ENCODE results near the gene PCDHGB2. TPM values are rescaled to one million over a fixed set of nuclear protein-coding genes. Genes with fewer than 3 reads are reported as not detected.
"Not testable (repeated sequence)": the region's sequence is repeated elsewhere in the genome, so short reads cannot be mapped to it uniquely, and the experiment has no call there.

PCDHGB2 gene
- total RNA-seq, 2 donors from 2014 or later, result 2.3 to 9.3 TPM

DNA sequence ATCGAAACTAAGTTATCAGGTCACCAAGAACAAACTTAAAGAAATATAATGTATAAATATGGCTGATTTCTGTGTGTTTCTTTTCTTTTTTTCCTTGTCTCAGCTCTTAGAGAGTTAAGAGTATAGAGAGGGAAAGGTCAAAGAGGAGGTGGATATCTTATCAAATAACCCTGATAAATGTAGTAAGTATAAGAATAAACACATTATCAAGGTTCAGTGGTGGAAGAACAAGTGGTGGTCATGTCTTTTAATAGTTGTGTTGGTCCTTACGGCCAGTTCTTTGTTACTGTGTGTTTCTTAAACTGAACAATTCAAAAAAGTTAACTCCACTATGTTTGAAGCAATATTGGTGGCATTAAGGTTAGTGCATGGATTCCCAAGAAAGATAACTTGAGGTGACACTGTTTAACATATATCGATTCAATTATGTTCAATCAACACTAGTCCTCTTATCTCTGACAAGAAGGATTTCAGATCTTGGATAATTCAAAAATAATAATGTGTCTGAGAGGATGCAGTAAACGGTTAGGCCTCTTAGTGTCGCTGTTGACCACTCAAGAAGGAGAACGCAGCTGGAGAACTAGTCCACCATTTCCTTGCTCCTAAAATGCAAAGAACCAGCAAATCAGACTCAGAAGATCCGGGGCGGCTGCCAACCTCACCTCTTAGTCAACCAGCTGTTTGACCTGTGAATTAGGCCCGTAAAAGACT lies 16.4 kb upstream of the PCDHGB2 start, which contains the start of gene PCDHGA3:
PCDHGA3 (plus strand) TSS at position 588 of the 711 bp plus-strand sequence. CDS start 205 bp downstream, outside the sequence.
- no peak for TF ChIP-seq POLR2A (IDR thresholded peaks at IDR 0.05)
- TF ChIP-seq, protein P1, sequence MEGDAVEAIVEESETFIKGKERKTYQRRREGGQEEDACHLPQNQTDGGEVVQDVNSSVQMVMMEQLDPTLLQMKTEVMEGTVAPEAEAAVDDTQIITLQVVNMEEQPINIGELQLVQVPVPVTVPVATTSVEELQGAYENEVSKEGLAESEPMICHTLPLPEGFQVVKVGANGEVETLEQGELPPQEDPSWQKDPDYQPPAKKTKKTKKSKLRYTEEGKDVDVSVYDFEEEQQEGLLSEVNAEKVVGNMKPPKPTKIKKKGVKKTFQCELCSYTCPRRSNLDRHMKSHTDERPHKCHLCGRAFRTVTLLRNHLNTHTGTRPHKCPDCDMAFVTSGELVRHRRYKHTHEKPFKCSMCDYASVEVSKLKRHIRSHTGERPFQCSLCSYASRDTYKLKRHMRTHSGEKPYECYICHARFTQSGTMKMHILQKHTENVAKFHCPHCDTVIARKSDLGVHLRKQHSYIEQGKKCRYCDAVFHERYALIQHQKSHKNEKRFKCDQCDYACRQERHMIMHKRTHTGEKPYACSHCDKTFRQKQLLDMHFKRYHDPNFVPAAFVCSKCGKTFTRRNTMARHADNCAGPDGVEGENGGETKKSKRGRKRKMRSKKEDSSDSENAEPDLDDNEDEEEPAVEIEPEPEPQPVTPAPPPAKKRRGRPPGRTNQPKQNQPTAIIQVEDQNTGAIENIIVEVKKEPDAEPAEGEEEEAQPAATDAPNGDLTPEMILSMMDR (IDR thresholded peaks at IDR 0.05), result peak in 5 of 7 experiments; percentile 18 to 36 (median 34)
- H3K4me3 ChIP-seq, result no peak within 1 kb of the TSS
- no peak within 1 kb of the TSS for H3K27ac ChIP-seq
- no peaks in the 10 kb centered on the region for H3K4me1 ChIP-seq
- intact Hi-C loops (cut with DNase I), result no loop called here
- 21 to 25% methylated on average over 9 of the region's 9 CpGs for WGBS, 2 donors
- peaks cover 0 to 43% (median 4%) of the 10 kb centered on the region in 3 donors for H3K9me3 ChIP-seq
- peak in 2 of 4 donors; percentile 26 to 44 for DNase-seq
- no peaks in the 10 kb centered on the region for H3K27me3 ChIP-seq
- no peaks in the 10 kb centered on the region for H3K36me3 ChIP-seq (replicated peaks in 1 of 2; ENCODE audit: insufficient read depth in 1 of 2, low read depth in 2 of 2)
- ATAC-seq, result peak; percentile 40

DNA sequence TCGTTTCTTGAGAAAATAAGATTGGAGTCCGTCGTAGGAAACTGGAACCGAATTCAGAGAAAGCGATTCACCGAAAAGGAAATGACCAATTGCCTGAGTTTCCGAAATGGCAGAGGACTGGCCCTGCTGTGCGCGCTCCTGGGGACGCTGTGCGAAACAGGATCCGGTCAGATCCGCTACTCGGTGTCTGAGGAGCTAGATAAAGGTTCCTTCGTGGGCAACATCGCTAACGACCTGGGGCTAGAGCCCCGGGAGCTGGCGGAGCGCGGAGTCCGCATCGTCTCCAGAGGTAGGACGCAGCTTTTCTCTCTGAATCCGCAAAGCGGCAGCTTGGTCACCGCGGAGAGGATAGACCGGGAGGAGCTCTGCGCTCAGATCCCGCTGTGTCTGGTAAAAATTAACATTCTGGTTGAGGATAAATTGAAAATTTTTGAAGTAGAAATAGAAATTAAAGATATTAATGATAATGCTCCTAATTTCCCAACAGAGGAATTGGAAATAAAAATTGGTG lies 15.8 kb upstream of the PCDHGB2 start:
- H3K4me3 ChIP-seq, result no peak overlapping the region
- H3K36me3 ChIP-seq (replicated peaks in 1 of 2; ENCODE audit: insufficient read depth in 1 of 2, low read depth in 2 of 2), result no peaks in the 10 kb centered on the region
- no peaks in the 10 kb centered on the region for H3K4me1 ChIP-seq
- TF ChIP-seq, protein P1 (IDR thresholded peaks at IDR 0.05), result no peak
- no peak for TF ChIP-seq POLR2A (IDR thresholded peaks at IDR 0.05)
- 21 to 30% methylated on average over 30 to 31 of the region's 31 CpGs for WGBS, 2 donors
- ATAC-seq (no peak), DNase-seq (no peak)
- intact Hi-C loops (cut with DNase I), result no loop called here
- no peak overlapping the region for H3K27ac ChIP-seq
- peaks cover 0 to 38% (median 4%) of the 10 kb centered on the region in 3 donors for H3K9me3 ChIP-seq
- no peaks in the 10 kb centered on the region for H3K27me3 ChIP-seq

DNA sequence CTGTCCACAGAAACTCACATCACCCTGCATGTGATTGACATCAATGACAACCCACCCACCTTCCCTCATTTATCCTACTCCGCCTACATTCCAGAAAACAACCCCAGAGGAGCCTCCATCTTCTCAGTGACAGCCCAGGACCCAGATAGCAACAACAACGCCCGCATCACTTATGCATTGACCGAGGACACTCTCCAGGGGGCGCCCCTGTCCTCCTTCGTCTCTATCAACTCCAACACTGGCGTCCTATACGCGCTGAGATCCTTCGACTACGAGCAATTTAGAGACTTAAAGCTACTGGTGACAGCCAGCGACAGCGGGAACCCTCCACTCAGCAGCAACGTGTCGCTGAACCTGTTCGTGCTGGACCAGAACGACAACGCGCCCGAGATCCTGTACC lies 14.5 kb upstream of the PCDHGB2 start:
- TF ChIP-seq, protein P1 (IDR thresholded peaks at IDR 0.05), result no peak
- no peak for TF ChIP-seq POLR2A (IDR thresholded peaks at IDR 0.05)
- 24 to 48% methylated on average over 16 to 20 of the region's 20 CpGs for WGBS, 2 donors
- intact Hi-C loops (cut with DNase I), result no loop called here
- peaks cover 0 to 30% (median 4%) of the 10 kb centered on the region in 3 donors for H3K9me3 ChIP-seq
- no peaks in the 10 kb centered on the region for H3K36me3 ChIP-seq (replicated peaks in 1 of 2; ENCODE audit: insufficient read depth in 1 of 2, low read depth in 2 of 2)
- ATAC-seq, result no peak
- no peaks in the 10 kb centered on the region for H3K27me3 ChIP-seq
- no peak overlapping the region for H3K27ac ChIP-seq
- no peak overlapping the region for H3K4me3 ChIP-seq
- H3K4me1 ChIP-seq, result no peaks in the 10 kb centered on the region
- no peak for DNase-seq

DNA sequence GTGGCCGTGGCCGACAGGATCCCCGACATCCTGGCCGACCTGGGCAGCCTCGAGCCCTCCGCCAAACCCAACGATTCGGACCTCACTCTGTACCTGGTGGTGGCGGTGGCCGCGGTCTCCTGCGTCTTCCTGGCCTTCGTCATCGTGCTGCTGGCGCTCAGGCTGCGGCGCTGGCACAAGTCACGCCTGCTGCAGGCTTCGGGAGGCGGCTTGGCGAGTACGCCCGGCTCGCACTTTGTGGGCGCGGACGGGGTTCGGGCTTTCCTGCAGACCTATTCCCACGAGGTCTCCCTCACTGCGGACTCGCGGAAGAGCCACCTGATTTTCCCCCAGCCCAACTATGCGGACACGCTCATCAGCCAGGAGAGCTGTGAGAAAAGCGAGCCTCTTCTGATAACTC lies 13.8 kb upstream of the PCDHGB2 start:
- DNase-seq; ATAC-seq; H3K27me3 ChIP-seq; H3K27ac ChIP-seq; intact Hi-C loops (cut with DNase I); H3K4me3 ChIP-seq; H3K36me3 ChIP-seq (replicated peaks in 1 of 2; ENCODE audit: insufficient read depth in 1 of 2, low read depth in 2 of 2); H3K4me1 ChIP-seq: not testable (repeated sequence)
- WGBS, 2 donors, result 24 to 39% methylated on average over 8 to 24 of the region's 35 CpGs
- peaks cover 0 to 30% (median 4%) of the 10 kb centered on the region in 3 donors for H3K9me3 ChIP-seq

DNA sequence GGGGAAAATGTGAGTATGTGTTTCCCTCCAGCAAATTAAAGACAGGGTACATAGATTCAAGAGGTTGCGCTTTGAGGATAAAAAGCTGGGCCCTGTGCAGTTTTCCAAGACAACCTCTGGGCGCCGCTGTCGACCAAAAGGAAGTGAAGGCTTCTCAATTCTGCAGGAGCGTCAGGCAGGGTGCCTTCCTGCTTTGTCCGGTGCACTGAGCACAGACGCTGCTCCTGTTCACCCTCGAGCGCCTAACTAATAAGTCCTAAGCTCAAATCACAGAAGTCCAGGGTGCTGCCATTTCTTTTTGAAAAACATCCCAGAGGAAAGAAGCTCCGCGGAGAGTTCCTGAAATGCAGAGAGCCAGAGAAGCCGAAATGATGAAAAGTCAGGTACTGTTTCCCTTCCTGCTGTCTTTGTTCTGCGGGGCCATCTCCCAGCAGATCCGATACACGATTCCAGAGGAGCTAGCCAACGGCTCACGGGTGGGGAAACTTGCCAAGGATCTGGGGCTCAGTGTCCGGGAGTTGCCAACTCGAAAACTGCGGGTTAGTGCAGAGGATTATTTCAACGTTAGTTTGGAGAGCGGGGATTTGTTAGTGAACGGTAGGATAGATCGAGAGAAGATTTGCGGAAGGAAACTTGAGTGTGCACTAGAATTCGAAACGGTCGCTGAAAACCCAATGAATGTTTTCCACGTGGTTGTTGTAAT lies 9.7 kb upstream of the PCDHGB2 start, which contains the start of gene PCDHGB1:
PCDHGB1 (plus strand) TSS at position 183 of the 703 bp plus-strand sequence; CDS start at position 345, 162 bp downstream.
- peak; percentile 45 for ATAC-seq
- no peaks in the 10 kb centered on the region for H3K4me1 ChIP-seq
- H3K4me3 ChIP-seq, result no peak within 1 kb of the TSS
- WGBS, 2 donors, result 13 to 30% methylated on average over 29 of the region's 29 CpGs
- intact Hi-C loops (cut with DNase I), result no loop called here
- no peak within 1 kb of the TSS for H3K27ac ChIP-seq
- peak; percentile 31 to 54 (median 46) for DNase-seq
- H3K27me3 ChIP-seq, result no peaks in the 10 kb centered on the region
- H3K36me3 ChIP-seq (replicated peaks in 1 of 2; ENCODE audit: insufficient read depth in 1 of 2, low read depth in 2 of 2), result no peaks in the 10 kb centered on the region
- peaks cover 0 to 47% (median 2%) of the 10 kb centered on the region in 3 donors for H3K9me3 ChIP-seq
- TF ChIP-seq POLR2A (IDR thresholded peaks at IDR 0.05), result no peak
- TF ChIP-seq, protein P1 (IDR thresholded peaks at IDR 0.05), result peak in 6 of 7 experiments; percentile 13 to 41 (median 38)

Measured in body of pancreas (tissue), 4 donors.